ENCODE results near the gene TCF12. TPM values are rescaled to one million over a fixed set of nuclear protein-coding genes. Genes with fewer than 3 reads are reported as not detected.

Gene TCF12
- polyA plus RNA-seq, 3 donors: 15.8 to 52.5 (median 27.6) TPM

DNA sequence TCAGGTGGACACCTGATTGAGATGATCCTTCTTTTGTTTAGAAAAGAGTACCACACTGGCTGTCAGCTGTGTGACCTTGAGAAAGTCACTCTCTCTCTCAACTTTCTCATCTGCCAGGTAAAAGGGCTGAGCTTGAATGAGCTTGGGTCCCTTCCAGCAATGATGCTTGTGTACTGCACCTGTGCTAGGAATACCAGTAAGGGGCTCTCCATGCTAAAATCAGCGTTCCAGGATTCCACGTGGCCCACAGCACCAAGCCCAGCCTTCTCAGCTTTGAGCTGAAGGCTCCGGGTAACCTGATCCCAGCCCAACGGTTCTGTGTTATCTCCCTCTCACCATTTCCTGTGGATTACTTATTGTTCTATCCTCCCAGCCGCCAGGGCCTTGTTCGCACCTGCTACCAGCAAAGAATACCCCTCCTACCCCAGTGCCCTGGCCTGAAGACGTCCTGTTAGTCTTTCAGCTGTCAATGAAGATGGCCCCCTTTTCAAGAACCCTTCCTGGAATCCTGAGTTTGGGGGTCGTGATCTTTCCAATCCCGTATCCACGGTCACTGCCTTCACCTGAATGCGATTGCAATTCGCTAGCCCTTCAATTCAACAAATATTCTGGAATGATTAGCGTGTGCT lies 403.6 kb downstream of the TCF12 start:
- Mint-ChIP-seq H3K27ac (no peak overlapping the region), H3K27me3 (ENCODE audit: low read depth in 3 of 3) (peaks cover 1 to 7% (median 4%) of the 10 kb centered on the region in 3 donors), H3K36me3 (no peaks in the 10 kb centered on the region), H3K4me3 (no peak overlapping the region), H3K4me1 (peaks cover 11% of the 10 kb centered on the region), H3K9me3 (peaks cover 0 to 7% (median 2%) of the 10 kb centered on the region in 7 donors)
- Histone ChIP-seq H3K9ac (ENCODE audit: insufficient read depth, low read length, poor library complexity, severe bottlenecking) (no peak overlapping the region), H3K79me2 (ENCODE audit: insufficient read depth, low read length) (no peaks in the 10 kb centered on the region), H3K27ac (ENCODE audit: low read depth in 1 of 2, low read length in 2 of 2) (no peak overlapping the region), H3K9me3 (replicated peaks in 1 of 2; ENCODE audit: control insufficient read depth in 1 of 2, insufficient read depth in 1 of 2, low read length in 2 of 2) (peaks cover 0 to 12% of the 10 kb centered on the region in 2 donors), H3K4me2 (replicated peaks; ENCODE audit: extremely low read depth, low read length, poor library complexity, severe bottlenecking) (no peak overlapping the region), H3K36me3 (replicated peaks in 1 of 2; ENCODE audit: control insufficient read depth in 1 of 2, insufficient read depth in 2 of 2, low read length in 2 of 2) (no peaks in the 10 kb centered on the region), H2AFZ (ENCODE audit: insufficient read depth, low read depth, low read length, poor library complexity, severe bottlenecking) (no peak overlapping the region), H3K27me3 (ENCODE audit: control insufficient read depth in 2 of 2, insufficient read depth in 2 of 2, low read length in 2 of 2) (no peaks in the 10 kb centered on the region), H4K20me1 (ENCODE audit: insufficient read depth, low read length) (no peaks in the 10 kb centered on the region), H3K4me3 (replicated peaks in 1 of 3; ENCODE audit: low read depth in 2 of 3, low read length in 3 of 3) (no peak overlapping the region), H3K4me1 (ENCODE audit: control insufficient read depth in 1 of 2, insufficient read depth in 2 of 2, low read length in 2 of 2) (peaks cover 6 to 11% of the 10 kb centered on the region in 2 donors)
- DNase-seq: no peak
- intact Hi-C loops (cut with micrococcal nuclease): no loop called here
- TF ChIP-seq CTCF (IDR thresholded peaks at IDR 0.05): no peak
- 65% methylated on average over 13 of the region's 13 CpGs for WGBS (ENCODE audit: insufficient coverage)

GRCh38 chr15:57322602-57323250 lies 404.3 kb downstream of the TCF12 start:
- peaks cover 6 to 11% of the 10 kb centered on the region in 2 donors for H3K4me1 ChIP-seq (ENCODE audit: control insufficient read depth in 1 of 2, insufficient read depth in 2 of 2, low read length in 2 of 2)
- intact Hi-C loops (cut with micrococcal nuclease): no loop called here
- peaks cover 0 to 12% of the 10 kb centered on the region in 2 donors for H3K9me3 ChIP-seq (replicated peaks in 1 of 2; ENCODE audit: control insufficient read depth in 1 of 2, insufficient read depth in 1 of 2, low read length in 2 of 2)
- no peaks in the 10 kb centered on the region for H3K36me3 ChIP-seq (replicated peaks in 1 of 2; ENCODE audit: control insufficient read depth in 1 of 2, insufficient read depth in 2 of 2, low read length in 2 of 2)
- Mint-ChIP-seq H3K9me3 (peaks cover 0 to 7% (median 2%) of the 10 kb centered on the region in 7 donors), H3K27me3 (ENCODE audit: low read depth in 3 of 3) (peaks cover 1 to 6% (median 4%) of the 10 kb centered on the region in 3 donors), H3K27ac (peak overlapping the region in 2 of 7 donors; percentile 15 to 58), H3K36me3 (no peaks in the 10 kb centered on the region), H3K4me3 (no peak overlapping the region), H3K4me1 (peaks cover 11% of the 10 kb centered on the region)
- H4K20me1 ChIP-seq (ENCODE audit: insufficient read depth, low read length): no peaks in the 10 kb centered on the region
- no peak for DNase-seq
- WGBS (ENCODE audit: insufficient coverage): 95% methylated on average over 9 of the region's 11 CpGs
- TF ChIP-seq CTCF (IDR thresholded peaks at IDR 0.05): no peak
- H3K27ac ChIP-seq (ENCODE audit: low read depth in 1 of 2, low read length in 2 of 2): no peak overlapping the region
- H3K27me3 ChIP-seq (ENCODE audit: control insufficient read depth in 2 of 2, insufficient read depth in 2 of 2, low read length in 2 of 2): no peaks in the 10 kb centered on the region
- H3K79me2 ChIP-seq (ENCODE audit: insufficient read depth, low read length): no peaks in the 10 kb centered on the region
- no peak overlapping the region for H3K4me2 ChIP-seq (replicated peaks; ENCODE audit: extremely low read depth, low read length, poor library complexity, severe bottlenecking)
- H2AFZ ChIP-seq (ENCODE audit: insufficient read depth, low read depth, low read length, poor library complexity, severe bottlenecking): no peak overlapping the region
- H3K4me3 ChIP-seq (replicated peaks in 1 of 3; ENCODE audit: low read depth in 2 of 3, low read length in 3 of 3): no peak overlapping the region
- H3K9ac ChIP-seq (ENCODE audit: insufficient read depth, low read length, poor library complexity, severe bottlenecking): no peak overlapping the region

Data from CD14-positive monocyte (primary cell).